ENCODE data around the gene DHDH. TPM values are rescaled to one million over a fixed set of nuclear protein-coding genes. Genes with fewer than 3 reads are reported as not detected.

DHDH gene
- total and polyA plus RNA-seq, 2 of the 13 experiments (the other 11 are each of a cell fraction or from before 2014, with no cell fraction given) = 0.13 to 0.91 TPM

- TF ChIP-seq, protein P1, sequence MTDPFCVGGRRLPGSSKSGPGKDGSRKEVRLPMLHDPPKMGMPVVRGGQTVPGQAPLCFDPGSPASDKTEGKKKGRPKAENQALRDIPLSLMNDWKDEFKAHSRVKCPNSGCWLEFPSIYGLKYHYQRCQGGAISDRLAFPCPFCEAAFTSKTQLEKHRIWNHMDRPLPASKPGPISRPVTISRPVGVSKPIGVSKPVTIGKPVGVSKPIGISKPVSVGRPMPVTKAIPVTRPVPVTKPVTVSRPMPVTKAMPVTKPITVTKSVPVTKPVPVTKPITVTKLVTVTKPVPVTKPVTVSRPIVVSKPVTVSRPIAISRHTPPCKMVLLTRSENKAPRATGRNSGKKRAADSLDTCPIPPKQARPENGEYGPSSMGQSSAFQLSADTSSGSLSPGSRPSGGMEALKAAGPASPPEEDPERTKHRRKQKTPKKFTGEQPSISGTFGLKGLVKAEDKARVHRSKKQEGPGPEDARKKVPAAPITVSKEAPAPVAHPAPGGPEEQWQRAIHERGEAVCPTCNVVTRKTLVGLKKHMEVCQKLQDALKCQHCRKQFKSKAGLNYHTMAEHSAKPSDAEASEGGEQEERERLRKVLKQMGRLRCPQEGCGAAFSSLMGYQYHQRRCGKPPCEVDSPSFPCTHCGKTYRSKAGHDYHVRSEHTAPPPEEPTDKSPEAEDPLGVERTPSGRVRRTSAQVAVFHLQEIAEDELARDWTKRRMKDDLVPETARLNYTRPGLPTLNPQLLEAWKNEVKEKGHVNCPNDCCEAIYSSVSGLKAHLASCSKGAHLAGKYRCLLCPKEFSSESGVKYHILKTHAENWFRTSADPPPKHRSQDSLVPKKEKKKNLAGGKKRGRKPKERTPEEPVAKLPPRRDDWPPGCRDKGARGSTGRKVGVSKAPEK (CRISPR knock-in tag; IDR thresholded peaks at IDR 0.05; ENCODE audit: borderline replicate concordance) = no peak
- TF ChIP-seq CTCF (CRISPR knock-in tag; IDR thresholded peaks at IDR 0.05) = peak; percentile 93
- TF ChIP-seq PITX1 (CRISPR knock-in tag; IDR thresholded peaks at IDR 0.05) = peak; percentile 46
- no peak for TF ChIP-seq TRIM24 (CRISPR knock-in tag; IDR thresholded peaks at IDR 0.05)
- TF ChIP-seq CHCHD3 (CRISPR knock-in tag; IDR thresholded peaks at IDR 0.05) = no peak
- peak; percentile 66; the same call in 1 of the 2 replicates for TF ChIP-seq SP5 (CRISPR knock-in tag; IDR thresholded peaks at IDR 0.05; ENCODE audit: borderline replicate concordance, low read depth)
- TF ChIP-seq DPF2 (CRISPR knock-in tag; IDR thresholded peaks at IDR 0.05; ENCODE audit: borderline replicate concordance, low read depth) = no peak
- TF ChIP-seq, protein P2, sequence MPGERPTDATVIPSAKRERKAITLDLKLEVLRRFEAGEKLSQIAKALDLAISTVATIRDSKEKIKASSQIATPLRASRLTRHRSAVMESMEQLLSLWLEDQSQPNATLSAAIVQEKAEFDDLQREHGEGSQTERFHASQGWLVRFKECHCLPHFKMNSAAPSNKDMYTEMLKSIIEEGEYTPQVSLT (CRISPR knock-in tag; IDR thresholded peaks at IDR 0.05; ENCODE audit: borderline replicate concordance, low read depth) = no peak
- no peak for TF ChIP-seq TEAD3 (CRISPR knock-in tag; optimal IDR thresholded peaks at IDR 0.05; ENCODE audit: borderline replicate concordance)
- TF ChIP-seq, protein P3, sequence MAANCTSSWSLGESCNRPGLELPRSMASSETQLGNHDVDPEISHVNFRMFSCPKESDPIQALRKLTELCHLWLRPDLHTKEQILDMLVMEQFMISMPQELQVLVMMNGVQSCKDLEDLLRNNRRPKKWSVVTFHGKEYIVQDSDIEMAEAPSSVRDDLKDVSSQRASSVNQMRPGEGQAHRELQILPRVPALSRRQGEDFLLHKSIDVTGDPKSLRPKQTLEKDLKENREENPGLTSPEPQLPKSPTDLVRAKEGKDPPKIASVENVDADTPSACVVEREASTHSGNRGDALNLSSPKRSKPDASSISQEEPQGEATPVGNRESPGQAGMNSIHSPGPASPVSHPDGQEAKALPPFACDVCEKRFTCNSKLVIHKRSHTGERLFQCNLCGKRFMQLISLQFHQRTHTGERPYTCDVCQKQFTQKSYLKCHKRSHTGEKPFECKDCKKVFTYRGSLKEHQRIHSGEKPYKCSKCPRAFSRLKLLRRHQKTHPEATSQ (CRISPR knock-in tag; IDR thresholded peaks at IDR 0.05; ENCODE audit: borderline replicate concordance) = 0 out of 2 replicates have a peak, but pooled peaks have one; percentile 59
- no peak for TF ChIP-seq BCLAF1 (IDR thresholded peaks at IDR 0.05)
- no peak for TF ChIP-seq ZBTB7B (CRISPR knock-in tag; IDR thresholded peaks at IDR 0.05)
- peak; percentile 52; the same call in 1 of the 2 replicates for TF ChIP-seq MYC (CRISPR knock-in tag; IDR thresholded peaks at IDR 0.05; ENCODE audit: borderline replicate concordance)
- TF ChIP-seq, protein P4, sequence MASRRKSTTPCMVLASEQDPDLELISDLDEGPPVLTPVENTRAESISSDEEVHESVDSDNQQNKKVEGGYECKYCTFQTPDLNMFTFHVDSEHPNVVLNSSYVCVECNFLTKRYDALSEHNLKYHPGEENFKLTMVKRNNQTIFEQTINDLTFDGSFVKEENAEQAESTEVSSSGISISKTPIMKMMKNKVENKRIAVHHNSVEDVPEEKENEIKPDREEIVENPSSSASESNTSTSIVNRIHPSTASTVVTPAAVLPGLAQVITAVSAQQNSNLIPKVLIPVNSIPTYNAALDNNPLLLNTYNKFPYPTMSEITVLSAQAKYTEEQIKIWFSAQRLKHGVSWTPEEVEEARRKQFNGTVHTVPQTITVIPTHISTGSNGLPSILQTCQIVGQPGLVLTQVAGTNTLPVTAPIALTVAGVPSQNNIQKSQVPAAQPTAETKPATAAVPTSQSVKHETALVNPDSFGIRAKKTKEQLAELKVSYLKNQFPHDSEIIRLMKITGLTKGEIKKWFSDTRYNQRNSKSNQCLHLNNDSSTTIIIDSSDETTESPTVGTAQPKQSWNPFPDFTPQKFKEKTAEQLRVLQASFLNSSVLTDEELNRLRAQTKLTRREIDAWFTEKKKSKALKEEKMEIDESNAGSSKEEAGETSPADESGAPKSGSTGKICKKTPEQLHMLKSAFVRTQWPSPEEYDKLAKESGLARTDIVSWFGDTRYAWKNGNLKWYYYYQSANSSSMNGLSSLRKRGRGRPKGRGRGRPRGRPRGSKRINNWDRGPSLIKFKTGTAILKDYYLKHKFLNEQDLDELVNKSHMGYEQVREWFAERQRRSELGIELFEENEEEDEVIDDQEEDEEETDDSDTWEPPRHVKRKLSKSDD (CRISPR knock-in tag; IDR thresholded peaks at IDR 0.05; ENCODE audit: low read depth) = no peak
Measured at GRCh38 chr19:48993175-48994034, 59.9 kb downstream of the DHDH start, which contains the start of the genes GYS1 and RUVBL2 (continued).
